ENCODE results near the gene SH2B2.

DNA sequence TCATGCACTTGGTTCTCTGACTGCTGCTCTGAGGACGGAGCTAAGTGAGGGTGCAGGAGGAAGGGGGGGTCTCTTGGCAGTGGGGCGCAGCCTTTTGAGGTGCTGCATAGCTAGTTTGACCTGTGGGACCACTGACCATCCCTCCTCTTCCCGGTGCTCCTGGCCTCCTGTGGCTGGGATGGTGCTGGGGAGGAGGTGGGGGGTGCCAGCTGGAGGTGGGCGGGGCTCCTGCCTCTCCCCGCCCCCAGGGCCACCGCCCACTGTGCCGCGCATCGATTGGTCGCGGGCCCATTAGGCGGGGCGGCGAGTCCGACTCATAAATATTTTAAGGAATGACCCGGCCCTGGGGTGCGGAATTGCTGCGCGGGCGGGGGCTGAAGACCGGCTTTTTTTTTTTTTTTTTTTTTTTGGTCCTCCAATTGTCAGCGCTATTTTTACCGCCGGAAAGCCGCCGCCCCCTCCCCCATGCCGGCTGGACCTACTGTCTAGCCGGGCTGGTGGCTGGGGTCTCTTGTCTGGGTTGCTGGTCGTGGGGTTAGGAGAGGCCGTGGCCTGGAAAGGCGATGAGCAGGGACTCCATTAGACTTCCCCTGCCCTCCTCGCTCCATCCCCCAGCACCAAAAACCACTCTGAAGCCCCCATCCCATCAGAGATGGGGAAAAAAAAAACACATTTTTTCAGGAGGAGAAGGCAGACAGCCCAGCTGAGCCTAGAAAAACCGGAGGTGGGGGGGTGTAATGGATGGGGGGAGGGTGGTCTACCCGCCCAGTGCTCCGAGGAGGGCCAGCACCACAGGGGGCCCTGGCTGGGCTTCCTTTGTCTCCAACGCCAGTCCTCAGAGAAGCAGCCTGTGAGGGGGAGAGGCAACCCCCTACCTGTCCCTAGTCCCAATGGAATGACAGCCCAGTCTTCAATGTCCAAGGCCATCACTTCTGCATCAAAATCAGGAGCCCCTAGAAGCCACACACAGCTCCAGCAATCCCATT is 6.4 kb downstream of the SH2B2 start:
- TF ChIP-seq, protein P1, sequence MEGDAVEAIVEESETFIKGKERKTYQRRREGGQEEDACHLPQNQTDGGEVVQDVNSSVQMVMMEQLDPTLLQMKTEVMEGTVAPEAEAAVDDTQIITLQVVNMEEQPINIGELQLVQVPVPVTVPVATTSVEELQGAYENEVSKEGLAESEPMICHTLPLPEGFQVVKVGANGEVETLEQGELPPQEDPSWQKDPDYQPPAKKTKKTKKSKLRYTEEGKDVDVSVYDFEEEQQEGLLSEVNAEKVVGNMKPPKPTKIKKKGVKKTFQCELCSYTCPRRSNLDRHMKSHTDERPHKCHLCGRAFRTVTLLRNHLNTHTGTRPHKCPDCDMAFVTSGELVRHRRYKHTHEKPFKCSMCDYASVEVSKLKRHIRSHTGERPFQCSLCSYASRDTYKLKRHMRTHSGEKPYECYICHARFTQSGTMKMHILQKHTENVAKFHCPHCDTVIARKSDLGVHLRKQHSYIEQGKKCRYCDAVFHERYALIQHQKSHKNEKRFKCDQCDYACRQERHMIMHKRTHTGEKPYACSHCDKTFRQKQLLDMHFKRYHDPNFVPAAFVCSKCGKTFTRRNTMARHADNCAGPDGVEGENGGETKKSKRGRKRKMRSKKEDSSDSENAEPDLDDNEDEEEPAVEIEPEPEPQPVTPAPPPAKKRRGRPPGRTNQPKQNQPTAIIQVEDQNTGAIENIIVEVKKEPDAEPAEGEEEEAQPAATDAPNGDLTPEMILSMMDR (conservative IDR thresholded peaks at IDR 0.05) = no peak
- TF ChIP-seq EZH2 (IDR thresholded peaks at IDR 0.05; ENCODE audit: low read depth) = no peak

Data from PC-9 (cell line).